NCI-H345 (cell line): ENCODE measurements around the gene USP7.

Source experiments
- DNase-seq: peaks from one replicate; lab custom pipeline; 2025; lab: John Stamatoyannopoulos, UW

The USP7 gene

GRCh38 chr16:8899709-8900317 is 63.9 kb downstream of the USP7 start:
- no peak for DNase-seq

GRCh38 chr16:8898660-8899318 is 64.9 kb downstream of the USP7 start:
- DNase-seq: no peak

- DNase-seq: no peak
Measured at GRCh38 chr16:8894736-8895334, 68.9 kb downstream of the USP7 start.

- no peak for DNase-seq
Measured at GRCh38 chr16:8893976-8894690, 69.6 kb downstream of the USP7 start.

GRCh38 chr16:8893426-8893825 is 70.3 kb downstream of the USP7 start:
- no peak for DNase-seq

- no peak for DNase-seq
Measured at GRCh38 chr16:8892101-8892575, 71.6 kb downstream of the USP7 start.

- no peak for DNase-seq
Measured at GRCh38 chr16:8890549-8890921, 73.2 kb downstream of the USP7 start.

- DNase-seq: no peak
Measured at GRCh38 chr16:8889893-8890548, 73.7 kb downstream of the USP7 start.

- no peak for DNase-seq
Measured at GRCh38 chr16:8888951-8889892, 74.5 kb downstream of the USP7 start.

- DNase-seq: no peak
Measured at GRCh38 chr16:8887952-8888560, 75.7 kb downstream of the USP7 start.

- no peak for DNase-seq
Measured at GRCh38 chr16:8887431-8887765, 76.3 kb downstream of the USP7 start.

- DNase-seq: no peak
Measured at GRCh38 chr16:8886593-8887430, 76.9 kb downstream of the USP7 start.

GRCh38 chr16:8885674-8886592 is 77.8 kb downstream of the USP7 start:
- no peak for DNase-seq

GRCh38 chr16:8882725-8883377 is 80.9 kb downstream of the USP7 start:
- no peak for DNase-seq

- no peak for DNase-seq
Measured at GRCh38 chr16:8882041-8882617, 81.6 kb downstream of the USP7 start, which contains the start of gene LITAFD. TSS of gene LITAFD (plus strand) at chr16:8882351. CDS start at chr16:8884356, 2,005 bp downstream.

- no peak for DNase-seq
Measured at GRCh38 chr16:8880839-8881510, 82.7 kb downstream of the USP7 start.

- no peak for DNase-seq
Measured at GRCh38 chr16:8878523-8878911, 85.2 kb downstream of the USP7 start.
